ENCODE results near the gene RASA3. TPM values are rescaled to one million over a fixed set of nuclear protein-coding genes. Genes with fewer than 3 reads are reported as not detected.
A peak's percentile ranks its signal among the peaks of the same experiment; 100 is the strongest.

RASA3 gene
- total RNA-seq, 1 donor from 2014 or later: 2.9 TPM

DNA sequence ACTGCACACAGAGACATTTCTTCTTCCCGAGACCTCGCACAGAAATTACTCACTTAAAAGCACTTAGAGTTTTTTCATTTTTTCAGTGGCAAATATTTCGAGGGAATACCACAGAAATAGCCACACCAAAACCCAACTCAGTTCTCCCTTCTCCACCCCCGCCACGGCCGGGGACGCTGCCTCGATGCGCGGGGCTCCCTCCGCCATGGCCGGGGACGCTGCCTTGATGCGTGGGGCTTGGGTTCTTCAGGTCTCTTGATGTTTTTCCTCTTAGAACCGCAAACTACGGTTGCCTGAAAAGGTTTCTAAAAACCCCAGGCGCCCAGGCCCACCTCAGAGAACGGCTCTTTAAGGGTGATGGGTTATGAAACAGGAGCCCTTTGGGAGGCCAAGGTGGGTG, 71.4 kb downstream of the RASA3 start:
- Histone ChIP-seq H3K27me3 (no peaks in the 10 kb centered on the region), H2AFZ (replicated peaks) (no peak overlapping the region), H3K4me2 (no peak overlapping the region), H3K9me3 (ENCODE audit: low read depth) (no peaks in the 10 kb centered on the region), H3K4me1 (peaks cover 36% of the 10 kb centered on the region), H4K20me1 (ENCODE audit: low read depth) (no peaks in the 10 kb centered on the region), H3K9ac (no peak overlapping the region), H3K36me3 (no peaks in the 10 kb centered on the region), H3K79me2 (ENCODE audit: low read depth) (no peaks in the 10 kb centered on the region), H3F3A (ENCODE audit: low read depth) (peaks cover 24% of the 10 kb centered on the region), H3K4me3 (no peak overlapping the region), H3K27ac (no peak overlapping the region)
- Mint-ChIP-seq H3K36me3 (peaks cover 10% of the 10 kb centered on the region), H3K27me3 (ENCODE audit: insufficient read depth, low read depth) (peaks cover 6% of the 10 kb centered on the region), H3K4me3 (no peak overlapping the region), H3K9me3 (peaks cover 3% of the 10 kb centered on the region), H3K27ac (no peak overlapping the region), H3K4me1 (peaks cover 69% of the 10 kb centered on the region)
- TF ChIP-seq EZH2 (IDR thresholded peaks at IDR 0.05) (no peak), EZH2phosphoT487 (IDR thresholded peaks at IDR 0.05) (no peak), CTCF (IDR thresholded peaks at IDR 0.05) (no peak)
- no peak for DNase-seq (ENCODE audit: low spot score)

- H3F3A ChIP-seq (ENCODE audit: low read depth): peaks cover 19% of the 10 kb centered on the region
- H3K36me3 ChIP-seq: no peaks in the 10 kb centered on the region
- TF ChIP-seq EZH2 (IDR thresholded peaks at IDR 0.05) (no peak), CTCF (IDR thresholded peaks at IDR 0.05) (no peak), EZH2phosphoT487 (IDR thresholded peaks at IDR 0.05) (no peak)
- no peaks in the 10 kb centered on the region for H4K20me1 ChIP-seq (ENCODE audit: low read depth)
- H3K27ac Mint-ChIP-seq: no peak overlapping the region
- no peak for DNase-seq (ENCODE audit: low spot score)
- peaks cover 6% of the 10 kb centered on the region for H3K27me3 Mint-ChIP-seq (ENCODE audit: insufficient read depth, low read depth)
- no peaks in the 10 kb centered on the region for H3K79me2 ChIP-seq (ENCODE audit: low read depth)
- H3K4me3 ChIP-seq: no peak overlapping the region
- H3K36me3 Mint-ChIP-seq: peaks cover 12% of the 10 kb centered on the region
- H3K4me1 Mint-ChIP-seq: peaks cover 67% of the 10 kb centered on the region
- peak overlapping the region; percentile 43 for H3K4me3 Mint-ChIP-seq
- H3K4me1 ChIP-seq: peaks cover 27% of the 10 kb centered on the region
- no peak overlapping the region for H3K9ac ChIP-seq
- no peak overlapping the region for H3K27ac ChIP-seq
- no peak overlapping the region for H3K4me2 ChIP-seq
- H3K9me3 Mint-ChIP-seq: peaks cover 3% of the 10 kb centered on the region
- no peaks in the 10 kb centered on the region for H3K9me3 ChIP-seq (ENCODE audit: low read depth)
- no peaks in the 10 kb centered on the region for H3K27me3 ChIP-seq
- H2AFZ ChIP-seq (replicated peaks): no peak overlapping the region
These were observed 72.2 kb downstream of the RASA3 start for GRCh38 chr13:114059946-114060860.

DNA sequence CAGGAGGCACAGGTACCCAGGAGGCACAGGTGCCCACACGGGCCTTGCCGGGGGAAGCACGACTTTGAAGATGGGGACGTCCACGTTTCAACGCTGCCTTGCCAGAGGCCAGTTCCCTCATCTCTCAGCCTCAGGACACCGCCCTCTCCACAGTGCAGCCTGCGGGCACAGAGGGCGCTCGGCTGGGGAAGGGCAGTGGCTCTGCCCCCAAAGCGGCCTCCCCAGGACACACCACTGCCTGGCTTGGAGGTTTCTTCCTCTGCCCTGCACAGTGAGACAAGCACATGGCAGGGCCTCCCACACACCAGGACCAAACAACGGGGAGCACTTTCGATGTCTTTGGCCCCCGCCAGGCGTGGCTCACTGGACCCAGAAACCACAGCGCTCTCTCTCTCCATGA, 73.0 kb downstream of the RASA3 start:
- no peak overlapping the region for H3K27ac Mint-ChIP-seq

More for the DNA sequence above, 73.0 kb downstream of the RASA3 start:
- H2AFZ ChIP-seq (replicated peaks): no peak overlapping the region
- peaks cover 12% of the 10 kb centered on the region for H3K36me3 Mint-ChIP-seq
- no peaks in the 10 kb centered on the region for H3K79me2 ChIP-seq (ENCODE audit: low read depth)
- H3K9me3 Mint-ChIP-seq: peaks cover 3% of the 10 kb centered on the region
- H3K4me1 Mint-ChIP-seq: peaks cover 63% of the 10 kb centered on the region
- no peaks in the 10 kb centered on the region for H3K36me3 ChIP-seq
- H3K9ac ChIP-seq: no peak overlapping the region
- H3F3A ChIP-seq (ENCODE audit: low read depth): peaks cover 11% of the 10 kb centered on the region
- no peaks in the 10 kb centered on the region for H4K20me1 ChIP-seq (ENCODE audit: low read depth)
- no peak for DNase-seq (ENCODE audit: low spot score)
- TF ChIP-seq CTCF (IDR thresholded peaks at IDR 0.05) (no peak), EZH2 (IDR thresholded peaks at IDR 0.05) (no peak), EZH2phosphoT487 (IDR thresholded peaks at IDR 0.05) (no peak)
- no peak overlapping the region for H3K4me3 ChIP-seq
- no peaks in the 10 kb centered on the region for H3K27me3 ChIP-seq
- no peak overlapping the region for H3K4me2 ChIP-seq
- peaks cover 2% of the 10 kb centered on the region for H3K27me3 Mint-ChIP-seq (ENCODE audit: insufficient read depth, low read depth)
- peaks cover 22% of the 10 kb centered on the region for H3K4me1 ChIP-seq
- no peak overlapping the region for H3K4me3 Mint-ChIP-seq
- H3K27ac ChIP-seq: no peak overlapping the region
- no peaks in the 10 kb centered on the region for H3K9me3 ChIP-seq (ENCODE audit: low read depth)

Measured in neural progenitor cell (in vitro differentiated cells).